ENCODE results near the gene KIAA1586. TPM values are rescaled to one million over a fixed set of nuclear protein-coding genes. Genes with fewer than 3 reads are reported as not detected.

KIAA1586 gene
- total and polyA plus RNA-seq, 2 of the 13 experiments (the other 11 are each of a cell fraction or from before 2014, with no cell fraction given): 5.5 to 16.9 TPM

DNA sequence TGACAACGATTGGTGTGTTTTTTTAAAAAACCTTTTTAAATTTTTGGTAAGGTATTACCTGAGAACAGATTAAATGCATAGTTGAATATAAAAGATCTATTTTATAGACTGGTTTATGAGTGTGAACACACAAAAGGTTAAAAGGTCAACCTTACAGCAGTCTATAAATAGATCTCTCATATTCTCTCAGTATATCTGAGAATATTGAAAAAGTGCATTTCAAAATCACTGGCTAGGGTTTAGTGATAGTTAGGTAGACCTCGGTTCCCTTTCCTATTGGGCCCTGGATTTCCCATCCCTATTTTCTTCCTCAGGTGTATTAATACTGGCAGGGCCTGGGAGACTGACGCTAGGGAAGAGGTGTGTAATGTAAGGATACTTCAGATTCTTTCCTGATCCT is 42.8 kb downstream of the KIAA1586 start (continued):
- TF ChIP-seq ZFYVE20 (CRISPR knock-in tag; IDR thresholded peaks at IDR 0.05; ENCODE audit: borderline replicate concordance, low read depth) (no peak), SMARCC2 (IDR thresholded peaks at IDR 0.05) (no peak), LCORL (IDR thresholded peaks at IDR 0.05) (no peak), LCORL (CRISPR knock-in tag; IDR thresholded peaks at IDR 0.05) (no peak)
- TF ChIP-seq, protein P1, sequence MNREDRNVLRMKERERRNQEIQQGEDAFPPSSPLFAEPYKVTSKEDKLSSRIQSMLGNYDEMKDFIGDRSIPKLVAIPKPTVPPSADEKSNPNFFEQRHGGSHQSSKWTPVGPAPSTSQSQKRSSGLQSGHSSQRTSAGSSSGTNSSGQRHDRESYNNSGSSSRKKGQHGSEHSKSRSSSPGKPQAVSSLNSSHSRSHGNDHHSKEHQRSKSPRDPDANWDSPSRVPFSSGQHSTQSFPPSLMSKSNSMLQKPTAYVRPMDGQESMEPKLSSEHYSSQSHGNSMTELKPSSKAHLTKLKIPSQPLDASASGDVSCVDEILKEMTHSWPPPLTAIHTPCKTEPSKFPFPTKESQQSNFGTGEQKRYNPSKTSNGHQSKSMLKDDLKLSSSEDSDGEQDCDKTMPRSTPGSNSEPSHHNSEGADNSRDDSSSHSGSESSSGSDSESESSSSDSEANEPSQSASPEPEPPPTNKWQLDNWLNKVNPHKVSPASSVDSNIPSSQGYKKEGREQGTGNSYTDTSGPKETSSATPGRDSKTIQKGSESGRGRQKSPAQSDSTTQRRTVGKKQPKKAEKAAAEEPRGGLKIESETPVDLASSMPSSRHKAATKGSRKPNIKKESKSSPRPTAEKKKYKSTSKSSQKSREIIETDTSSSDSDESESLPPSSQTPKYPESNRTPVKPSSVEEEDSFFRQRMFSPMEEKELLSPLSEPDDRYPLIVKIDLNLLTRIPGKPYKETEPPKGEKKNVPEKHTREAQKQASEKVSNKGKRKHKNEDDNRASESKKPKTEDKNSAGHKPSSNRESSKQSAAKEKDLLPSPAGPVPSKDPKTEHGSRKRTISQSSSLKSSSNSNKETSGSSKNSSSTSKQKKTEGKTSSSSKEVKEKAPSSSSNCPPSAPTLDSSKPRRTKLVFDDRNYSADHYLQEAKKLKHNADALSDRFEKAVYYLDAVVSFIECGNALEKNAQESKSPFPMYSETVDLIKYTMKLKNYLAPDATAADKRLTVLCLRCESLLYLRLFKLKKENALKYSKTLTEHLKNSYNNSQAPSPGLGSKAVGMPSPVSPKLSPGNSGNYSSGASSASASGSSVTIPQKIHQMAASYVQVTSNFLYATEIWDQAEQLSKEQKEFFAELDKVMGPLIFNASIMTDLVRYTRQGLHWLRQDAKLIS (CRISPR knock-in tag; IDR thresholded peaks at IDR 0.05): no peak
- TF ChIP-seq, protein P2, sequence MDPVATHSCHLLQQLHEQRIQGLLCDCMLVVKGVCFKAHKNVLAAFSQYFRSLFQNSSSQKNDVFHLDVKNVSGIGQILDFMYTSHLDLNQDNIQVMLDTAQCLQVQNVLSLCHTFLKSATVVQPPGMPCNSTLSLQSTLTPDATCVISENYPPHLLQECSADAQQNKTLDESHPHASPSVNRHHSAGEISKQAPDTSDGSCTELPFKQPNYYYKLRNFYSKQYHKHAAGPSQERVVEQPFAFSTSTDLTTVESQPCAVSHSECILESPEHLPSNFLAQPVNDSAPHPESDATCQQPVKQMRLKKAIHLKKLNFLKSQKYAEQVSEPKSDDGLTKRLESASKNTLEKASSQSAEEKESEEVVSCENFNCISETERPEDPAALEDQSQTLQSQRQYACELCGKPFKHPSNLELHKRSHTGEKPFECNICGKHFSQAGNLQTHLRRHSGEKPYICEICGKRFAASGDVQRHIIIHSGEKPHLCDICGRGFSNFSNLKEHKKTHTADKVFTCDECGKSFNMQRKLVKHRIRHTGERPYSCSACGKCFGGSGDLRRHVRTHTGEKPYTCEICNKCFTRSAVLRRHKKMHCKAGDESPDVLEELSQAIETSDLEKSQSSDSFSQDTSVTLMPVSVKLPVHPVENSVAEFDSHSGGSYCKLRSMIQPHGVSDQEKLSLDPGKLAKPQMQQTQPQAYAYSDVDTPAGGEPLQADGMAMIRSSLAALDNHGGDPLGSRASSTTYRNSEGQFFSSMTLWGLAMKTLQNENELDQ (CRISPR knock-in tag; IDR thresholded peaks at IDR 0.05; ENCODE audit: borderline replicate concordance): no peak
